ENCODE data around the gene EFEMP2.
"Not testable (repeated sequence)": the region's sequence is repeated elsewhere in the genome, so short reads cannot be mapped to it uniquely, and the experiment has no call there.

EFEMP2 gene

DNA sequence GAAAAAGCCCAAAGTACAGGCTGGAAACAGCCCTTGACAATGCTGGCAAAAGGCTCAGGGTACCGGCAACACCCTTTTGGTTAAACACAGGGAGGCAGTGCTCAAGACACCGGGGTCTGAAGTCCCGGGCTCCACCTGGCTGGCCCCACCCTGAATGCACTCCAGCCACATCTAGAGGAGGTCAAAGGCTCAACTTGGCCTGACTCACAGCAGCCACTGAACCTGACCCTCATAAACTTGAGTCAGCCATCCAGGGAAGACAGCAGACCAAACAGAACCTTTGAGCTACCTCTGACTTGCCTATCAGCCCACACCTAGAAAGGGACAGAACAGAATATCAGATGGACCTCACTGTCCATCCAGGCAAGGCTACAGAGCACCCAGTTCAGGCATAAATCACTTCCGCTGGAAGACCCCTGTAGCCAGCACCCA lies 18.4 kb downstream of the EFEMP2 start:
- DNase-seq, result no peak

DNA sequence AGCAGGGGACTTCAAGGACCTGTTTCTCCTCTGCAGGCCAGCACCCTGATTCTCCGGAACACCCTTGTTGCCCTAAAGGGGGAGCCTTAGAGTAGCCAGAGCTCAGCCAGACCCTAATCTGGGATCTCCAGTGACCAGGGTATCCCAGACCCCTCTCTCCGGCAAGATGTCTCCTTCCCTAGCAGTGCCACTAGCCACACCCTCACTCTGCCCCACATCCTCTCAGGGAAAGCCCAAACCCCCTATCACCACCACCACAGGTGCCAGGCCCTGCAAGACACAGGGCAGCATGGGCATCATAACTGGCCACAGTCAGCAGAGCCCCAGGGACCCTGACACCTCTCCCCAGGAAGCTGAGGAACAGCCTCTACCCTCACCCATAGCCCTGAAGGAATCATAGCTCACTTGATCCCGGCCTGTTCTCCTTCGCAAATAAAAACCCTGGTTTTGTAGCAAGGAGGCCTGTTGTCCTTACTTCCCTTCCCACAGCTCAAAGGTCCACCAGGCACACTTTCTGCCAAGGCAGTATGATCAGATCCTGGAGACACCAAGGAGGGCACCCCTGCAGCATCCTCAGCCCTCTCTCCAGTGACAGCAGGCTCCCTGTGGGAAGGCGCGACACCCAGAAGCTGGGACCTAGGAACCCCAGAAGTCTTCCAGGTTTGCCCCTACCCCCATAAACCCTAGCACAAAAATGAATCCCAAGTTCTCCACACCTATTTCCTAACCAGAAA lies 19.2 kb downstream of the EFEMP2 start:
- DNase-seq, result no peak

DNA sequence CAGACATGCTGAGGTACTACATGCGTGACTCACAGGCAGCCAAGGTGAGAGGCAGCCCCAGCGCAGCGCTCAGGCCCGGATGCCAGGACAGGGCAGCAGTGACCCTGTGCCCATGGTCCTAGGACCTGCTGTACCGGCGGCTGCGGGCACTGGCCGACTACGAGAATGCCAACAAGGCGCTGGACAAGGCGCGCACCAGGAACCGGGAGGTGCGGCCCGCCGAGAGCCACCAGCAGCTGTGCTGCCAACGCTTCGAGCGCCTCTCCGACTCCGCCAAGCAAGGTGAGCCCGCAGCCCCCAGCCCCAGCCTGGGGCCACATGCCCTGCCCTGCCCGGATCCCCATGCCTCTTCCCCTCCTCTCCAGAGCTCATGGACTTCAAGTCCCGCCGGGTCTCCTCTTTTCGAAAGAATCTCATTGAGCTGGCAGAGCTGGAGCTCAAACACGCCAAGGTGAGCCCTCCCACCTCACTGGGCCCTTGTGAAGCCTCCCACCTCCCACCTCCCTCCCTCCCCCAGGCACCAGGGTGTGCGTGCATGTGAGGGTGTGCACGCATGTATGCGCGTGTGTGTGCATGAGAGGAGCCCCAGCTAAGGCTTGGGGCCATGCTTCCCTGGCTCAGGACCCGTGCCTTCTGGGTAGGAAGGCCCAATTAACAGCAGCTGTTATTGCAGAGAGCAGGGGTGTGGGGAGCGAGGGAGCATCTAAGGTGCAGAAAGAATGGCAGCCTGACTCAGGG lies 19.9 kb downstream of the EFEMP2 start:
- DNase-seq, result no peak

DNA sequence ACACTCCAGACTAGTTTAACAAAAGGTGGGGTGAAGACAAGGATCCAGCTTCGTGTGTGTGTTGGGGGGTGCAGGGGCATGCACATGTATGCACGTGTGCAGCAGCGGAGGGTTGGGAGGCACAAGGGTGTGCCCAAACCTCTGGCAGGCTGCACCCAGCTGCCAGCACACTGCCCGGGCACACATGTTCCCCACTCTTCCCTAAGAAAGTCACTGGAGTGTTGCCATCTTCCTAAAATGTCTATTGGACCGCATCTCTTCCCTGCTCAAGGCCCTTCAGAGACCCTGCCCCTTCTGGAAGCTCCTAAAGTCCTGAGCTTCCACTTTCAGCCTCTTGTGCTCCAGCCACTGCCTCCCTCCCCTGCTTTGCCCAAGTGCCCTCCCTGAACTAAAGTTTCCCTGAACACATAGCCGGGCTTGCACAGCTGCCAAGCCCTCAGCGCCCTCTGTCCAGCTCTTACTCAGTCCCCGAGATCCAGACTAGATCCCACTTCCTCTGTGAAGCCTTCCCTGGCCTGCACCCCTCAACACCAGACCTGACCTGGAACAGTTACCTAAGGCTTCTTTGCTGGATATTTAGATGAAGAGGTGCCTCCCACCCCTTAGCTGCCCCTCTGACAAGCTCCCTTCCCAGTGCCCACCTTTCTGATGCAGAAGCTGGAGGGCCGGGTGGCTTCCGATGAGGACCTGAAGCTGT lies 20.6 kb downstream of the EFEMP2 start:
- DNase-seq, result no peak

DNA sequence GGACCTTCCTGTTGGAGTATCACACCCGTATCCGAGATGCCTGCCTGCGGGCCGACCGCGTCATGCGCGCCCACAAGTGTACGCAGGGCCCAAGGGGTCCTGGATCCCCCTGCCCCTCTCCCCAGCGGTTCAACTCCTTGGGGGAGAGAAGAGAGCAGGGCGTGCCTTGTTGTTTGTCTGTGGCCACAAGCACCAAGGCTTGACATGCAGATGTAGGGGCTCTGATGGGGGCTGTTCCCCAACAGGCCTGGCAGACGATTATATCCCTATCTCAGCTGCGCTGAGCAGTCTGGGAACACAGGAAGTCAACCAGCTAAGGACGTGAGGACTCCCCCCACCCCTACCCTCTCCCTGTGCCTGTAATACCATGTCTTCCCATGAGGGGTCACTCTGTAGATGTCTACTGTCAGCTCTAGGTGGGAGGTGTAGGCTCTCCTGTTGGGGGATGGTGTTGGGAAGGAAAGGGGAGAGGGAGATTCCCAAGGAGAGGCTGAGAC lies 21.5 kb downstream of the EFEMP2 start:
- DNase-seq, result no peak

DNA sequence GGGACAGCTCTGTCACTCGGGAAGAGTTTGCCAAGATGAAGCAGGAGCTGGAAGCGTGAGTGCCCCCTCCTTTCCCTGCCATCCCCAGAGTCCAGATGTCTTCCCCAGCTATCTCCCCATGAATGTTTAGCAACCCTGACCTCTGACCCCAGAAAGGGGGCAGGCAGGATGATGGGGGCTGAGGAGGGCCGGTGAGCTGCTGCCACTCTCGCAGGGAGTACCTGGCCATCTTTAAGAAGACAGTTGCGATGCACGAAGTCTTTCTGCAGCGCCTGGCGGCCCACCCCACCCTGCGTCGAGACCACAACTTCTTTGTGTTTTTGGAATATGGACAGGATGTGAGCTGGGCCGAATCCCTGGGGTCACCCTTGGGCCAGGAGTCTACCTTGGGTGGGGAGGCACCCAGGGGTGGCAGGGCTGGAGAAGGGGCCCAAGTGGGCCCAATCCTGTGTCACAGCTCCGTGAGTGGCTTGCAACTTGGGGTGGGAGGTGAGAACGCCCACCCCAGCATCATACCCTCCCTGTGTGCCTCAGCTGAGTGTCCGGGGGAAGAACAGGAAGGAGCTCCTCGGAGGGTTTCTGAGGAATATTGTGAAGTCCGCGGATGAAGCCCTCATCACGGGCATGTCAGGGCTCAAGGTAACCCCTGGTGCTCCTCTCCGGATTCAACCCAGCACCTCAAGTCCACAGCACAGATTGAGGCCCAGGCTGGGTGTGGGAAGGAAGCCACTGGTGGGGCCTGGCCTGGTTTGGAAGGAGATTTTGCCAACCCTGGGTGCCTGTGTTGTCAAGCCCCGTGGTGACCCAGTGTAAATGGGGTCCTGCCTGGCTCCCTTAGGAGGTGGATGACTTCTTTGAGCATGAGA lies 22.1 kb downstream of the EFEMP2 start:
- no peak for DNase-seq

DNA sequence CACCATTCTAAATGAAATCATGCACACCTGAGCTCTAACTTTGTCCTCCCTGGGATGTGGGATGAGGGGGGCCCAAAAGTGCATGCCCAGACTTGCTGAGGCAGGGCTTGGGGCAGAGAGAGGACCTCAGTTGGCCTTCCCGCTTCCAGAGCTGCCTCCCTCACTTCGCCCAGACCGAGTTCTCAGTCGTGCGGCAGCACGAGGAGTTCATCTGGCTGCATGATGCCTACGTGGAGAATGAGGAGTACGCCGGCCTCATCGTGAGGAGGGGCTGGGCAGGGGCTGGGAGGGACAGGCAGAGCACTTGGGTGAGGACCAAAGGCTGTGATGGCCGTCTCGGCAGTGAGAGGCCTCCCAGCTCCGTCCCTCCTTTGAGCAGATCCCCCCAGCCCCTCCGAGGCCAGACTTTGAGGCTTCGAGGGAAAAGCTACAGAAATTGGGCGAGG lies 22.8 kb downstream of the EFEMP2 start:
- DNase-seq, result no peak

DNA sequence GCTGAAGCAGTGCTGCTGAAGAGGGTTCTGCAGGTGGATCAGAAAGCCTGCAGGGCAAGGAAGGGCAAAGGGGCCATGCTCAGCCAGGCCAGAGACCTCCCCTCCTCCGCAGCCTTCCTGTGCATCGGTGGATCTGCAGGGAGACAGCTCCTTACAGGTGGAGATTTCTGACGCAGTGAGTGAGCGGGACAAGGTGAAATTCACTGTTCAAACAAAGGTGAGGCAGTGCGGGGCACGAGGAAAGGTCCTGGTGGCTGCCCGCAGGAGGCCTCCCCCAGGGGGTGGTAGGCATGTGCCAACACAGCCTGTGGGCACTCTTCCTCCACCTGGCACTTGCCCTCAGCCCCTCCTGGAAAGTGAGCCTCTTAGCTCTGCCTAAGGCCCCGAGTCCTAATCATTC lies 23.2 kb downstream of the EFEMP2 start:
- DNase-seq, result no peak

DNA sequence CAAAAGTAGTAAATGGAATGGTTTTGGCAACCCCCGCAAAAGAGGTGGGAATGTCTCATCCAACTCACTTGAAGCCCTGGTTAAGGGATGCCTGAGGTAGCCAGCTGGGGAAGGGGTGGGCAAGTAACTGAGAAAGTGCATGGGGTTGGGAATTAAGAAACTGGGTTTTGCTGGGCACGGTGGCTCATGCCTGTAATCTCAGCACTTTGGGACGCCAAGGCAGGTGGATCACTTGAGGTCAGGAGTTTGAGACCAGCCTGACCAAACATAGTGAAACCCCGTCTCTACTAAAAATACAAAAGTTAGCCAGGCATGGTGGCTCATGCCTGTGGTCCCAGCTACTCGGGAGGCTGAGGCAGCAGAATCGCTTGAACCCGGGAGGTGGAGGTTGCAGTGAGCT lies 23.9 kb downstream of the EFEMP2 start:
- DNase-seq, result not testable (repeated sequence)

DNA sequence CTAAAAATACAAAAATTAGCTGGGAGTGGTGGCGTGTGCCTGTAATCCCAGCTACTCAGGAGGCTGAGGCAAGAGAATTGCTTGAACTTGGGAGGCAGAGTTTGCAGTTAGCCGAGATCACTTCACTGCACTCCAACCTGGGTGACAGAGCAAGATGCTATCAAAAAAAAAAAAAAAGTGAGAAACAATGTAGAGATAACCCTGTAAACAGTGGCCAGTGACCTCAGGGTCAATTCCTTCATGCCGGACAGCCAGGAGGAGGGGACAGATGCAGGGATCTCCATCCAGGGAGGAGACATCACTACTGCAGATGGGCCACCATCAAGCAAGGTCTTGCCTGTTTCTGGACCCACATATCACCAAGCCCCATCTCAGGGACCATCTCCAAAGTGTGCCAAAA lies 24.9 kb downstream of the EFEMP2 start:
- no peak for DNase-seq

DNA sequence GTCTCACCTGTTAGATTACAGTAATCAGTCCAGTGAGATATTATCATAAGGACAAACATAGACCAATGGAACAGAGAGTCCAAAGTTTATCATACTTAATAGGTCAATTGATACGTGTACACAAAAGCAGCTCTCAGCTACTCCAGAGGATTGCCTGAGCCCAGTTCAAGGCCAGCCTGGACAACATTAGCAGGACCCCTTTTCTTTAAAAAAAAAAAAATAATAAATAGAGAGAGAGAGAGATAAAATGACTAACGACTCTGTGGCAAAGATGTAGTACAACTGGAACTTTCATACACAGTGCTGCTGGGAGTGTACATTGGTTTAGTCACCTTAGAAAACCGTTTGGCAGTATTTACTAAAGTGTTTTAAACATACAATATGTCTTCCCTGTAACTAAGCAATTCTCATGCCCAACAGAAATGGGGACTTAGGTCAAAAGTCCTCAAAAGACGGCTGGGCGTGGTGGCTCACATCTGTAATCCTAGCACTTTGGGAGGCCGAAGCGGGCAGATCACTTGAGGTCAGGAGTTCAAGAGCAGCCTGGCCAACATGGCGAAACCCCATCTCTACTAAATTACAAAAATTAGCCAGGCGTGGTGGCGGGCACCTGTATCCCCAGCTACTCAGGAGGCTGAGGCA lies 28.2 kb downstream of the EFEMP2 start:
- no peak for DNase-seq

DNA sequence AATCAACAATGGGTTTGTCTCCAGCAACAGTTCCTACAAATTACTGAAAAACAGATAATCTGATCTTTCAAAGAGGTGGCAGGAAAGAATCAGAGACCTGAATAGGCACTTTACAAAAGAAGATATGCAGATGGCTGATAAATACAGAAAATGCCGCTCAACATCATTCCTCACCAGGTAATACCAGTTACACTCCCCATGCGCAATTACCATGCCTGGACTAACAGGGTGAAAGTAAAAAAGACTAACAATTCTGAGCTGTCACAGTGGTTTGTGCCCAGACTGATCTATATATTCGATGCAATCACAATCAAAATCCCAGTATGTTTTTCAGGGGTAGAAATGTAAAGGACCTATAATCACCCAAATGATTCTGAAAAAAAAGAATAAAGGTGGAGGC lies 28.8 kb downstream of the EFEMP2 start:
- DNase-seq, result no peak

DNA sequence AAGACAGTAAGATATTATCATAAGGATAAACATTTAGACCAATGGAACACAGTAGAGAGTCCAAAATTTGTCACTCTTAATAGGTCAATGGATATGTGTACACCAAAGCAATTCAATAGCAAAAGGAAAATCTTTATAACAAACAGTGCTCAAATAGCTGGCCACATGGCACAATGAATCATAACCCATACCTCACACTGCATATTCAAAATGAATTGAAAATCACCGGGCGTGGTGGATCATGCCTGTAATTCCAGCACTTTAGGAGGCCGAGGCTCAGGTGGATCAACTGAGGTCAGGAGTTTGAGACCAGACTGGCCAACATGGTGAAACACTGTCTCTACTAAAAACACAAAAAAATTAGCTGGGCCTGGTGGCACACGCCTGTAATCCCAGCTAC lies 30.5 kb downstream of the EFEMP2 start:
- no peak for DNase-seq

DNA sequence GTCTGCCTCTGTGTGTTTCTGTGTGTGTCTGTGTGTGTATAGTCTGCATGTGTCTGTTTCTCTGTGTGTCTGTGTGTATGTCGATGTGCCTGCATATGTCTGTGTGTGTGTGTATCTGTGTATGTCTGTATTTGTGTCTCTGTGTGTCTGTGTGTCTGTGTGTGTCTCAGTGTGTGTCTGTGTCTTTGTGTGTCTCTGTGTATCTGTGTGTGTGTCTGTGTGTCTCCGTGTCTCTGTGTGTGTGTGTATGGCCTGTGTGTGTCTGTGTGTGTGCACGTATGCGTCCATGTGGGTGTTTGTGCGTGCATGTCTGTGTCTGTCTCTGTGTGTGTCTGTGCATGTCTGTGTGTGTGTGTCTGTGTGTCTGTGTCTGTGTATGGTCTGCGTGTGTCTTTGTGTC lies 38.4 kb downstream of the EFEMP2 start:
- DNase-seq, result no peak

DNA sequence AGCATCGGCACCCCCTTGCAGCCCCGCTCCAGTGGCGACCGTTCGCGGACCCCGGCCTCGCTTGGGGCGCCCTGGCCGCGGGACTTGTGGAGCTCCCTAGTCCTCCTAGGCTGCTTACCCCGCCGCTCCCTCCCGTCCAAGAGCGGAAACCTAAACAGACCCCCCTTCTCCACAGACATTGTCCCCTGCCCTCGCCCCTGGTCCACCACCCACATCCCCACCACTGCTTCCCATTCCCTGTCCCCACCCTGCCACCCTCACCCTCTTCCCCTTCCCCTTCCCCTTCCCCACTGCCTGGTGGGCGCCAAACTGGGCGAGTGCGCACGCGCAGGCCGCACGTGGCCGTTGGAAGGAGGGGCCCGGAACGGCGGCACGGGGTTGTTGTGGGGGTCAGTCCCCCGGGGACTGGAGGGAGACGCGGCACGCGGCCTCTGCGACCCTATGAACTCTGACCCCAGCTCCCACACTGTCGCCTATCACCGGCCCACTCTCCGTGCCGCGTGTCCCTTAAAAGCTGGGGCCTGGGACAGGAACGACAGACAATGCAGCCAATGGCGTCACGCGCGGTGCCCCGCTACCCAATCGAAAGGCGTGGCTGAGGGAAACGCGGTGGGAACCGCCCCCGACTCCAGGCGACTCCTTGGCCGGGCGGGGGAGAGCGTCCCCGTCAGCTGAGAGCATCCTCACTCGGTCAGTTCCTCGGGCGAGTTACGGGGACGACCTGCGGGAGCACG lies 39.1 kb downstream of the EFEMP2 start, which contains the start of gene SNX32:
Gene SNX32 (plus strand): TSS at position 667 of the 734 bp plus-strand sequence. CDS start 103 bp downstream, outside the sequence.
- peak; percentile 93 for DNase-seq

DNA sequence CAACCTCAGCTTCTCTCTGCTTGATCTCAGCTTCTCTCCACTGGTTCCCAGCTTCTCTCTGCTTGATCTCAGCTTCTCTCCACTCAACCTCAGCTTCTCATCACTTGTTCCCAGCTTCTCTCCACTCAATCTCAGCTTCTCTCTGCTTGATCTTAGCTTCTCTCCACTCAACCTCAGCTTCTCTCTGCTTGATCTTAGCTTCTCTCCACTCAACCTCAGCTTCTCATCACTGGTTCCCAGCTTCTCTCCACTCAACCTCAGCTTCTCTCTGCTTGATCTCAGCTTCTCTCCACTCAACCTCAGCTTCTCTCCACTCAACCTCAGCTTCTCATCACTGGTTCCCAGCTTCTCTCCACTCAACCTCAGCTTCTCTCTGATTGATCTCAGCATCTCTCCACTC lies 40.4 kb downstream of the EFEMP2 start:
- not testable (repeated sequence) for DNase-seq

DNA sequence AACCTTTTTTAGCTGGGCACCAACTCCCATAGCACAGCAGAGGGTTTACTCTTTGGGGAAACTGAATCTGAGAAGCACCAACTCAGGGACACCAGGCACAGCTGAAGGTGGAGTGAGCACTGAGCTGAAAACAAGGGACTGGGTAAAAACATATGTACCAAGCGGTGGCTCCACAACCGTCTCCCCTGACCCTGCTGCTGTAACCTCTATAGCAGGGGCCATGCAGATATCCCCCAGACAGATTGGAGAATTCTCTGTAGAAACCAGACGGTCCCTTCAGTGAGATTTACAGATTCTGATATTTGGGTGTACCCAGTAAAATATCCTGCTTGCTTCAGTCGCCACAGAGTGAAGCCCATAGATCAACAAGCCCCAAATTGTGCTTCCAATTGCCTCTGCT lies 43.1 kb downstream of the EFEMP2 start:
- DNase-seq, result no peak

DNA sequence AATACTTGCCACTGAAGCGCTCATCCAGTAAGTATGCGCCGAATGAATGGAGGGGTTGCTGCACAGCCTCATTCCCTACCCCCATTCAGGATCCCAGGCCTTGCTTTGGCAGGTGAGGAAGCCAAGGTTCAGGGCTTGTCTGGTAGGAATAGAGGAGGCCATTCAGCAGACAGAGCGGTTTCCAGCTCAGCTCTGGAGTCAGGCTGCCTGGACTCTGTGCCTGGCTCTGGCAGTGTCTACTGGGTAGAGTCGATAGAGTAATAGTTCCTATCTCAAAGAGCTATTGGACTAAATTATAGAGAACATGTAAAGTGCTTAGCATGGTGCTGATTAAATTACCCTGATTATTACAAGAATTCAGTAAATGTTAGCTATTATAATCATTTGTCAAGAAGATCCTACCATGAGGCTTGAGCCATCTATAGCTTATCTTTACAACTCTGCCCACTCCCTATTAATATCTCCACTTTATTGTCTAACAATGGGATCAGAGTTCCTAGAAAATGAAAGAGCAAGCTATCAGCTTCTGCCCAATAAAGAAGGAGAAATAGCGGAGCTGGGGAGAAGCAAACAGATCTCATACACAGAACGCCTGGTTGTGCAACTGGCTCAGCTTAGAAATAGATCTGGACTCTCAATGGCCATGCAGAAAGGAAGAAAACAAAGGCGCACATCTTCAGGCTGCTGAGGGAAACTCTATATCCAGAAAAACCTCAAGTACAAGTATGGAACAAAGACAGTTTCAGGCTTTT lies 45.4 kb downstream of the EFEMP2 start:
- no peak for DNase-seq

DNA sequence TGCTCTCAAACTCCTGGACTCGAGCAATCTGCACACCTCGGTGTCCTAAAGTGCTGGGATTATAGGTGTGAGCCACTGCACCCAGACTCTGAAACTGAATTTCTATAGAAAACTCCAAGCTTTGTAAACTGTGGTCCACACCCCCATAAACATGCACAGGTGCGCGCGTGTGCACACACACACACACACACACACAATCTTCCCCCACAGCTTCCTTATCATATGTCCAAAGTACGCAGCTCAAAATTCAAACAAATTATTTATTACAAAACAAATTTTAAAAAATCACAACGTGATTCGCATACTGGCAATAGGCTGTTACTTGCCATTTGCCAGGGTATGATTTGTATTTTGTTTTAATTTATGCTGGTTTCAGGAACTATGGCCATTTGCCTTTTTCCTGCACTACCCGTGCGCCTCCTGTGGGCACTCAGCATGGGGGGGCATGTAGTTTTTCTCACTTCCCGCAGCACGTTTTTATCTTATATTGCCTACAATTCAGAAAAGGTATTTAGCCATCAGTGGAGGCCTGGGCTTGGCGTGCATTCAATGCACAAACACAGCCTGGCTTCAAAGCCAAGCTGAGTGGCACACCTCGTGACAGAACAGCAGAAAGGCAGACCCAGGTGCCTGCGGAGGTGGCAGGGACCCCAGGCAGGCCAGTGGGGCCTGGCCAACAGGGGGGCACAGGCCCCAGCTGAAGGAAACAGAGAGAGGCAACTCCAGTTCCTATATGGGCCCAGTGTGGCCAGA lies 49.6 kb downstream of the EFEMP2 start:
- DNase-seq, result no peak

All from fibroblast of skin of scalp (primary cell).